GM19328 (cell line): ENCODE results near the gene IDH2.
"Not testable (repeated sequence)": the region's sequence is repeated elsewhere in the genome, so short reads cannot be mapped to it uniquely, and the experiment has no call there.

Source experiments
- ATAC-seq: cut with Tn5 transposase; IDR thresholded peaks from one replicate; pipeline ENCODE4 v1.9.1; 2021; ENCODE audit warnings: mild to moderate bottlenecking, moderate library complexity; ENCODE audit not compliant: unreplicated experiment

The IDH2 gene

GRCh38 chr15:90101969-90102890, at the start of gene IDH2:
Gene IDH2 (minus strand): TSS chr15:90102468. CDS start chr15:90102390, 78 bp downstream.
- ATAC-seq: peak; percentile 71

DNA sequence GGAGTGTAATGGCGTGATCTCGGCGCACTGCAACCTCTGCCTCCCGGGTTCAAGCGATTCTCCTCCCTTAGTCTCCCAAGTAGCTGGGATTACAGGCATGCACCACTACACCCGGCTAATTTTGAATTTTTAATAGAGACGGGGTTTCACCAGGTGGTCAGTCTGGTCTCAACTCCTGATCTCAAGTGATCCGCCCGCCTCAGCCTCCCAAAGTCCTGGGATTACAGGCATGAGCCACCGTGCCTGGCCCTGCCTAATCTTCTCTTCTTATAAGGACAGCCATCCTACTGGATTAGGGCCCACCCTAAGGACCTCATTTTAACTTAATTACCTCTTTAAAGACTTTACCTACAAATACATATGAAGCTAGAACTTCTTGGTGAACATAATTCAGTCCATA, 48.3 kb upstream of the IDH2 start:
- not testable (repeated sequence) for ATAC-seq

DNA sequence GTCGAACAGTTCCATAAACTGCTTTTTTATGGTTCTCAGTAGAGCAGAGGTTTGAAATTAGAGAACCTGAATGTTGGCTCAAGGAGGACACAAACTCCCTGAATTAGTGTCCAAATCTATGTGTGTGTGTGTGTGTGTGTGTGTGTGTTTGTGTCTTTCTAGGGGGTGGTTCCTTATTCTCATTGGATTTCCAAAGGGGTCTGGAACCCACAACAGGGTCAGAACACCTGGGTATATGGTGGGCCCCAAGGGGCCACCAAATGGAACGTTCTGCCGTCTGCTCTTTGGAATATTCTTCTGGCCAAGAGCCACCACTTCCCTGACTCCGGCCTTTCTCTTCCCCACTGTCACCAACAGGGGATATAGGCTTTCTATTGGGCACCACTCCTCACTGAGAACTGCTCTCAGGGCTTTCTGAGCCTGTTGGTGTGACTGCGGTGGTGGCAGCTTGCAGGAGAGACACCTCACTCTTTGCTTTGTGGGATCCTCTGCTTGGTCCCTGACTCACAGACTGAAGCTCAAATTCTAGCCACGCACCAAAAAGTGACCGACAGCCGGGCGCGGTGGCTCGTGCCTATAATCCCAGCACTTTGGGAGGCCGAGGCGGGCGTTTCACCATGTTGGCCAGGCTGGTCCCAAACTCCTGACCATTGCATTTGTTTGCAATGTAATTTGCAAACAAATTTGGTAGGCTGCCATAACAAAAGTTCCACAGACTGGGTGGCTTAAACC, 47.5 kb upstream of the IDH2 start:
- ATAC-seq: no peak

- ATAC-seq: not testable (repeated sequence)
These were observed 44.0 kb upstream of the IDH2 start for GRCh38 chr15:90146198-90146761.

DNA sequence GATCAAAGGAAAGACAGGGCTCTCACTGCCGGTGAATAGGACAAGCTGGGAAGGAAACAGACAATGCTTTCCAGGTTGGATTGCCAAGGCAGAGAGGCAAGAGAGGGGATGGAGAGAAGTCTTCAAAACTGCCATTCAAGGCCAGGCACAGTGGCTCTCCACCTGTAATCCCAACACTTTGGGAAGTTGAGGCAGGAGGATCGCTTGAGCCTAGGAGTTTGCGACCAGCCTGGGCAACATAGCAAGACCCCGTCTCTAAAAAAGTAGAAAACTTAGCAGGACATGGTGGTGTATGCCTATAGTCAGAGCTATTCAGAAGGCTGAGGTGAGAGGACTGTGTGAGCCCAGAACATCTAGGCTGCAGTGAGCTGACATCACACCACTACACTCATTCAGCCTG, 43.5 kb upstream of the IDH2 start:
- ATAC-seq: no peak

DNA sequence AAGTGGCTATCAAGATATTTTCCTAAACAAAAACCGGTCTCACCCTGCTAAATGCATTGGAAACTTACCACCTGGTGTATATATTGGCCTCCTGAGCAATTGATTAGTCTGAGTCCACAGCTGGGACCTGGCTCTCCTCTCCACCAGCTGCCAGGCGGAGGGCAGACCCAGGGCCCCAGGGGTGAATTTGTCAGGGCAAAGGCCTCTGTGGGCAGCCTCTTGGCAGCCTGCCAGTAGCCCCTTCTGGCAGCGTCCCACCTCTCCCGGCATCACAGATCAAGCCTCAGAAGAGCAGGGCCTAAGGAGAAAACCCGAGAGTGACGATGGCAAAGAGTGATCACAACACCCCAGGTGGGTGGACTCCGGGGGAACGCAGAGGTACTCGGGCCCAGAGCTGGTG, 43.0 kb upstream of the IDH2 start:
- ATAC-seq: no peak

GRCh38 chr15:90143166-90143655, 40.9 kb upstream of the IDH2 start:
- ATAC-seq: no peak

DNA sequence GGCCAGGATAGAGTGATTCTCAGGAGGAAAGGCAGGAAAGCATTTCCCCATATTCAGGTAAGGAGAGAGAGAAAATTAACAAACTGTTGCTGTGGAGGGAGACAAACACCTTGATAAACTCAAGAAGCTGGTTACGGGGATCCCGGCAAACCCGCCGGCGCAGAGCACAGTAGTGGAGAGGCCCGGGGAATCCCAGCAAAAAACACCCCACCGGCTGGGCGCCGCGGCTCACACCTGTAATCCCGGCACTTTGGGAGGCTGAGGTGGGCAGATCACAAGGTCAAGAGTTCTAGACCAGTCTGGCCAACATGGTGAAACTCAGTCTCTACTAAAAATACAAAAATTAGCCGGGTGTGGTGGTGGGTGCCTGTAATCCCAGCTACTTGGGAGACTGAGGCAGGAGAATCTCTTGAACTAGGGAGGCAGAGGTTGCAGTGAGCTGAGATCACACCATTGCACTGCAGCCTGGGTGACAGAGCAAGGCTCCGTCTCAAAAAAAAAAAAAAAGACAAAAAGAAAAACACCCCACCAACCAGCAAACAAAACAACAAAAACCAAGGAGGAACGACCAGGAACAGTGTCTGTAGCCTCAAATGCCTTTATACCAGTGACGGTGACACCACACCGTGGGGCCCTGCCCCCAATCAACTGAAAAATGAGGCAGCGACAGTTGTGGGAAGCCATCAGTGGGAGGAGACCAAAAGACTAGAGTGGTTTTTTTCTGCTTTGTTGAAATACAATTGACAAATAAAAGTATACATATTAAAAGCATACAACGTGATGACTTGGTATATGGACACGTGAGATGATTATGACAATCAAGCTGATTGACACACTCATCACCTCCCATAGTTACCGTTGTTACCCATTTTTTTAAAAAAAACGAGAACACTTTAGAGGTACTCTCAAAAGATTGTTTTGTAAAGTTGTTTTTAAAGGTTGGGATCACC, 40.2 kb upstream of the IDH2 start:
- ATAC-seq: no peak

DNA sequence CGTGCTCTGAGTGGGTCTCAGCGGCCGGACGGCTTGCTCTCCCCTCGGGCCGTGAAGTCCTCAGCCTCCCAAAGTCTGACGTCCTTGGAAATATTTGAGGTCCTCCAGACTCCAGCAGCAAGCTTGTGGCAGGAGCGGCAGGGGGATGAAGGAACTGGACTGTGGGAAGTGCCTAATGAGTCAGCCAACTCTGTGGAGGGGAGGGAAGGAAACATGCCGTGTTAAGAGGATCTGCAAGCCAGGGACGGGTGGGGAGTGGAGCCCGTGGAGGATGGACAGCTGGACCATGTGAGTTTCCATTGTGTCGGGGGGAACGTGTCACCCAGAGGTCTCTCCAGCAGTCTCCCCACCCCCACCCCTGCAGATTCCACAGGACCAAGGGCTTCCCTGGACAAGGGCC, 39.4 kb upstream of the IDH2 start:
- no peak for ATAC-seq

DNA sequence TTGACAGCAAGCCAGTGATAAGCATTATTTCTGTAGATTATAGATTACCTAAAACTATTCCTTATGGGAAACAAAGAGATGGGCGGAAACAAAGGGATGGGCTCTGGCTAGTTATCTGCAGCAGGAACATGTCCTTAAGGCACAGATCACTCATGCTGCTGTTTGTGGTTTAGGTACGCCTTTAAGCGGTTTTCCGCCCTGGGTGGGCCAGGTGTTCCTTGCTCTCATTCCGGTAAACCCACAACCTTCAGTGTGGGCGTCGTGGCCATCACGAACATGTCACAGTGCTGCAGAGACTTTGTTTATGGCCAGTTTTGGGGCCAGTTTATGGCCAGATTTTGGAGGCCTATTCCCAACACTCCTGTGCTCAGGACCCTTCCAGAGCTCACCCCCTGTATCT, 37.3 kb upstream of the IDH2 start:
- not testable (repeated sequence) for ATAC-seq

DNA sequence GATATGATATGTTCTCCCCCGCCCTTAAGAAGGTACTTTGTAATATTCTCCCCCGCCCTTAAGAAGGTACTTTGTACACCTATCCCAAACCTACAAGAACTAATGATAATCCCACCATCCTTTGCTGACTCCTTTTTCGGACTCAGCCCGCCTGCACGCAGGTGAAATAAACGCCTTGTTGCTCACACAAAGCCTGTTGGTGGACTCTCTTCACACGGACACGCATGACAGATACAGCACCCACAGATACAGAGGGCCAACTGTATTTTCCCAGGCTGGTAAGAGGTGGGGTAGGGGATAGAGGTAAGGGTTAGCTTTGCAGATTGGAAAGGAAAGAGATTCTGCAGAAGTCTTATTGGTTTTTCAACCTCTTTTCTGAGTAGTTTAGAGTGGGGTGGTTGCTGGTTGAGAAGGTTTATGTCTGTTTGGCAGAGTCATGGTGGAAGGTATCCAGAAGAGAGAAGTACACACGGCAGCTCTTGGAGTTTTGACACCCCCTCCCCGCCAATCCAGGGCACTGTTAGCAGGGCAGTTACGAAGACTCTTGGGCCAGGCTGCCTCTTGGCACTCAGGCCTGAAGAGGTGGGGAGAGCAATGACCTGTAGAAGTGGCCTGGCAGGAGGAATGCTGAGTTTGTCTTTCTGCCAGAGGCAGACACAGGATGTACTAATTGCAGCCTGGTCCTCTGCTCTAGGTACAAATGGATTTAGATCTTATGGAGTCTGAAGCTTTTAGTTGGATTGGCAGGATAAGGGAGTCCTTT, 36.0 kb upstream of the IDH2 start:
- ATAC-seq: no peak

DNA sequence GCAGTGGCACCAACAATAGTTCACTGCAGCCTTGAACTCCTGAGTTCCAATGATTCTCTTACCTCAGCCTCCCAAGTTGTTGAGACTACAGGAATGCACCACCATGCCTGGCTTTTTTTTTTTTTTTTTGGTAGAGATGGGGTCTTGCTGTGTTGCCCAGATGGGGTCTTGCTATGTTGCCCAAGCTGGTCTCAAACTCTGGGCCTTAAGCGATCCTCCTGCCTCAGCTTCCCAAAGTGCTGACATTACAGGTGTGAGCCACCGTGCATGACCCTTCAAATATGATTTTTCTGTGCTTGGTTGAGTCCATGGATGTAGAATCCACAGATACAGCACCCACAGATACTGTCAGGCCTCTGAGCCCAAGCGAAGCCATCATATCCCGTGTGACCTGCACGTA, 30.2 kb upstream of the IDH2 start:
- ATAC-seq: no peak

GRCh38 chr15:90131848-90132247, 29.6 kb upstream of the IDH2 start:
- ATAC-seq: no peak

DNA sequence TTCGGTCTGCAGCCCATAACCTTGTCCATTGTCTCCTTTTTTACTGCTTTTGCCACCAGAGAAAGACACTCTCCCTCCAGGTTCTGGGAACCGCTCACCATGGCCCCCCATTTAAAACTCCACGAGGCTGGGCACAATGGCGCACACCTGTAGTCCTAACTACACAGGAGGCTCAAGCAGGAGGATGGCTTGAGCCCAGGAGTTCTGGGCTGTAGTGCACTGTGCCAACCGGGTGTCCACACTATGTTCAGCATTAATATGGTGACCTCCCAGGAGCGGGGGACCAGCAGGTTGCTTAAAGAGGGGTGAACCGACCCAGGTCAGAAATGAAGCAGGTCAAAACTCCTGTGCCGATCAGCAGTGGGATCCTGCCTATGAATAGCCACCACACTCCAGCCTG, 28.0 kb upstream of the IDH2 start:
- ATAC-seq: no peak

- ATAC-seq: no peak
These were observed 24.5 kb upstream of the IDH2 start for GRCh38 chr15:90126596-90127435.

- no peak for ATAC-seq
These were observed 23.8 kb upstream of the IDH2 start for GRCh38 chr15:90126022-90126421.

- no peak for ATAC-seq
These were observed 22.2 kb upstream of the IDH2 start for GRCh38 chr15:90124507-90124906.

DNA sequence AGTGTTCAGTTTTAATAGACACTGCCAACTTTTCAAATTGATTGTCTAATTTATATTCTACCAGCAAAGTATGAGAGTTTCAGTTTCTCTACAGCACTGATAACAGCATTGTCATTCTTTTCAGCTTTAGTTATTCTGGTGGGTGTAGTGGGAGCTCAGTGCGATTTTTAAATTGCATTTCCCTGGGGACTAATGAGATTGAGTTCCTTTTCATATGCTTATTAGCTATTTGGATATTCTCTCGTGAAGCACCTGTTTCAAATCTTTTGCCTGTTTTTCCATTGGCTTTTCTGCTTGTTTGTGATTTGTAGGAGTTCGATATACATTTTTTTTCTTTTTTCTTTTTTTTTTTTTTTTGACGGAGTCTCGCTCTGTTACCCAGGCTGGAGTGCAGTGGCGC, 18.8 kb upstream of the IDH2 start:
- no peak for ATAC-seq

DNA sequence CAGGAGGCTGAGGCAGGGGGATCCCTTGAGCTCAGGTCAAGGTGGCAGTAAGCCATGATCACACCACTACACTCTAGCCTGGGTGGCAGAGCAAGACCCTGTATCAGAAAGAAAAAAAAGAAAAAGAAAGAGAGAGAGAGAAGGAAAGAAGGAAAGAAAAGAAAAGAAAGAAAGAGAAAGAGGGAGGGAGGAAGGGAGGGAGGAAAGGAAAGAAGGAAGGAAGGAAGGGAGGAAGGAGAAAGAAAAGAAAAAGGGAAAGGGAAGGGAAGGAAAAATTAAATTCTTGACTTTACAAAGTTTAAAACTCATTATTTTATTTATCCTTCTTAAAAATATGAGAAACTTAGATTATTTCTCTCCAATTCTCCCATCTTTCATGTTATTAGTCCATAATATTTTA, 17.1 kb upstream of the IDH2 start:
- no peak for ATAC-seq
